Measurements from ENCODE around the gene LST1. TPM values are rescaled to one million over a fixed set of nuclear protein-coding genes. Genes with fewer than 3 reads are reported as not detected.

The LST1 gene
- total and polyA plus RNA-seq, 2 of the 8 experiments (the other 6 are each of a cell fraction or from before 2014, with no cell fraction given): not detected

Small RNA genes lying within 50 kb of the gene (microRNA-seq; reads per million reads assigned to microRNA genes)
- 0 to 0.23 reads per million in 2 experiments for gene MIR6832 (ENCODE audit: borderline microRNAs expressed in 2 of 2, borderline number of aligned reads in 2 of 2, borderline replicate concordance in 1 of 2)

Small RNA genes lying within 50 kb of the gene (small RNA-seq; reads per million reads assigned to genes)
- gene MIR6832 (ENCODE audit: insufficient read depth) (not detected), gene SNORA38 (ENCODE audit: insufficient read depth) (15.9 reads per million, percentile 89 among the genes with 10 or more reads in this experiment), gene SNORD117 (ENCODE audit: insufficient read depth) (95.2 reads per million, percentile 97 among the genes with 10 or more reads in this experiment), gene SNORD84 (ENCODE audit: insufficient read depth) (not detected), gene UQCRHP1 (ENCODE audit: insufficient read depth) (not detected)

Other genes starting within 250 kb of the LST1 start
Only the 30 nearest of the 35 such genes appear.
- gene MICA, start 182.7 kb upstream of the LST1 start, total RNA-seq (2021; fragmentation: NEBNext Ultra II Directional; extraction: Animal tissue kit (Norgen Biotek cat#: 25700)): 11.3 and 12.5 TPM in 2 replicates
- 16.3 and 17.0 TPM in 2 replicates for gene MICA, start 182.7 kb upstream of the LST1 start, polyA plus RNA-seq (2011; rRNA removed)
- gene MICB, start 88.1 kb upstream of the LST1 start, total RNA-seq (2021; fragmentation: NEBNext Ultra II Directional; extraction: Animal tissue kit (Norgen Biotek cat#: 25700)): 15.4 and 16.2 TPM in 2 replicates
- gene MICB, start 88.1 kb upstream of the LST1 start, polyA plus RNA-seq (2011; rRNA removed): 19.7 and 25.3 TPM in 2 replicates
- gene MCCD1, start 57.3 kb upstream of the LST1 start, total RNA-seq (2021; fragmentation: NEBNext Ultra II Directional; extraction: Animal tissue kit (Norgen Biotek cat#: 25700)): not detected in 2 replicates
- gene MCCD1, start 57.3 kb upstream of the LST1 start, polyA plus RNA-seq (2011; rRNA removed): not detected in 2 replicates
- 780 and 794 TPM in 2 replicates for gene DDX39B, start 44.3 kb upstream of the LST1 start, total RNA-seq (2021; fragmentation: NEBNext Ultra II Directional; extraction: Animal tissue kit (Norgen Biotek cat#: 25700))
- 896 and 1,164 TPM in 2 replicates for gene DDX39B, start 44.3 kb upstream of the LST1 start, polyA plus RNA-seq (2011; rRNA removed)
- gene ATP6V1G2, start 39.7 kb upstream of the LST1 start, total RNA-seq (2021; fragmentation: NEBNext Ultra II Directional; extraction: Animal tissue kit (Norgen Biotek cat#: 25700)): 2.9 and 3.0 TPM in 2 replicates
- gene ATP6V1G2, start 39.7 kb upstream of the LST1 start, polyA plus RNA-seq (2011; rRNA removed): 5.1 and 5.7 TPM in 2 replicates
- 10.8 and 11.2 TPM in 2 replicates for gene NFKBIL1, start 38.7 kb upstream of the LST1 start, total RNA-seq (2021; fragmentation: NEBNext Ultra II Directional; extraction: Animal tissue kit (Norgen Biotek cat#: 25700))
- gene NFKBIL1, start 38.7 kb upstream of the LST1 start, polyA plus RNA-seq (2011; rRNA removed): 7.5 and 17.0 TPM in 2 replicates
- gene LTA, start 14.0 kb upstream of the LST1 start, total RNA-seq (2021; fragmentation: NEBNext Ultra II Directional; extraction: Animal tissue kit (Norgen Biotek cat#: 25700)): not detected in 2 replicates
- gene LTA, start 14.0 kb upstream of the LST1 start, polyA plus RNA-seq (2011; rRNA removed): not detected in 2 replicates
- not detected in 2 replicates for gene TNF, start 10.7 kb upstream of the LST1 start, total RNA-seq (2021; fragmentation: NEBNext Ultra II Directional; extraction: Animal tissue kit (Norgen Biotek cat#: 25700))
- gene TNF, start 10.7 kb upstream of the LST1 start, polyA plus RNA-seq (2011; rRNA removed): not detected in 2 replicates
- 0.43 TPM in 1 of 2 replicates, not detected in the other for gene LTB, start 3.9 kb upstream of the LST1 start, total RNA-seq (2021; fragmentation: NEBNext Ultra II Directional; extraction: Animal tissue kit (Norgen Biotek cat#: 25700))
- 0.47 and 0.77 TPM in 2 replicates for gene LTB, start 3.9 kb upstream of the LST1 start, polyA plus RNA-seq (2011; rRNA removed)
- not detected in 2 replicates for gene NCR3, start 6.7 kb downstream of the LST1 start, total RNA-seq (2021; fragmentation: NEBNext Ultra II Directional; extraction: Animal tissue kit (Norgen Biotek cat#: 25700))
- gene NCR3, start 6.7 kb downstream of the LST1 start, polyA plus RNA-seq (2011; rRNA removed): 0.67 and 0.72 TPM in 2 replicates
- gene AIF1, start 29.0 kb downstream of the LST1 start, total RNA-seq (2021; fragmentation: NEBNext Ultra II Directional; extraction: Animal tissue kit (Norgen Biotek cat#: 25700)): 7.5 and 9.8 TPM in 2 replicates
- 3.7 and 6.3 TPM in 2 replicates for gene AIF1, start 29.0 kb downstream of the LST1 start, polyA plus RNA-seq (2011; rRNA removed)
- 300 and 303 TPM in 2 replicates for gene PRRC2A, start 34.4 kb downstream of the LST1 start, total RNA-seq (2021; fragmentation: NEBNext Ultra II Directional; extraction: Animal tissue kit (Norgen Biotek cat#: 25700))
- gene PRRC2A, start 34.4 kb downstream of the LST1 start, polyA plus RNA-seq (2011; rRNA removed): 118 and 203 TPM in 2 replicates
- 325 and 354 TPM in 2 replicates for gene BAG6, start 66.4 kb downstream of the LST1 start, total RNA-seq (2021; fragmentation: NEBNext Ultra II Directional; extraction: Animal tissue kit (Norgen Biotek cat#: 25700))
- gene BAG6, start 66.4 kb downstream of the LST1 start, polyA plus RNA-seq (2011; rRNA removed): 199 and 291 TPM in 2 replicates
- 3.4 and 3.8 TPM in 2 replicates for gene APOM, start 69.6 kb downstream of the LST1 start, total RNA-seq (2021; fragmentation: NEBNext Ultra II Directional; extraction: Animal tissue kit (Norgen Biotek cat#: 25700))
- gene APOM, start 69.6 kb downstream of the LST1 start, polyA plus RNA-seq (2011; rRNA removed): 9.2 and 12.0 TPM in 2 replicates
- gene C6orf47, start 74.5 kb downstream of the LST1 start, total RNA-seq (2021; fragmentation: NEBNext Ultra II Directional; extraction: Animal tissue kit (Norgen Biotek cat#: 25700)): 14.6 and 15.6 TPM in 2 replicates
- 4.7 and 7.2 TPM in 2 replicates for gene C6orf47, start 74.5 kb downstream of the LST1 start, polyA plus RNA-seq (2011; rRNA removed)
- gene GPANK1, start 78.7 kb downstream of the LST1 start, total RNA-seq (2021; fragmentation: NEBNext Ultra II Directional; extraction: Animal tissue kit (Norgen Biotek cat#: 25700)): 24.5 and 26.9 TPM in 2 replicates
- 30.2 and 33.2 TPM in 2 replicates for gene GPANK1, start 78.7 kb downstream of the LST1 start, polyA plus RNA-seq (2011; rRNA removed)
- gene CSNK2B, start 79.8 kb downstream of the LST1 start, total RNA-seq (2021; fragmentation: NEBNext Ultra II Directional; extraction: Animal tissue kit (Norgen Biotek cat#: 25700)): 192 and 208 TPM in 2 replicates
- 147 and 169 TPM in 2 replicates for gene CSNK2B, start 79.8 kb downstream of the LST1 start, polyA plus RNA-seq (2011; rRNA removed)
- gene LY6G5B, start 83.7 kb downstream of the LST1 start, total RNA-seq (2021; fragmentation: NEBNext Ultra II Directional; extraction: Animal tissue kit (Norgen Biotek cat#: 25700)): 12.1 and 12.6 TPM in 2 replicates
- 9.5 and 10.6 TPM in 2 replicates for gene LY6G5B, start 83.7 kb downstream of the LST1 start, polyA plus RNA-seq (2011; rRNA removed)
- 1.1 and 1.2 TPM in 2 replicates for gene LY6G5C, start 94.8 kb downstream of the LST1 start, total RNA-seq (2021; fragmentation: NEBNext Ultra II Directional; extraction: Animal tissue kit (Norgen Biotek cat#: 25700))
- 1.8 and 2.1 TPM in 2 replicates for gene LY6G5C, start 94.8 kb downstream of the LST1 start, polyA plus RNA-seq (2011; rRNA removed)
- gene ABHD16A, start 117.0 kb downstream of the LST1 start, total RNA-seq (2021; fragmentation: NEBNext Ultra II Directional; extraction: Animal tissue kit (Norgen Biotek cat#: 25700)): 29.3 and 32.9 TPM in 2 replicates
- gene ABHD16A, start 117.0 kb downstream of the LST1 start, polyA plus RNA-seq (2011; rRNA removed): 40.2 and 49.6 TPM in 2 replicates
- not detected in 2 replicates for gene LY6G6F, start 120.6 kb downstream of the LST1 start, total RNA-seq (2021; fragmentation: NEBNext Ultra II Directional; extraction: Animal tissue kit (Norgen Biotek cat#: 25700))
- not detected in 2 replicates for gene LY6G6F, start 120.6 kb downstream of the LST1 start, polyA plus RNA-seq (2011; rRNA removed)
- not detected in 2 replicates for gene LY6G6D, start 129.1 kb downstream of the LST1 start, total RNA-seq (2021; fragmentation: NEBNext Ultra II Directional; extraction: Animal tissue kit (Norgen Biotek cat#: 25700))
- gene LY6G6D, start 129.1 kb downstream of the LST1 start, polyA plus RNA-seq (2011; rRNA removed): 0.74 and 1.8 TPM in 2 replicates
- 0.33 TPM in 1 of 2 replicates, not detected in the other for gene LY6G6C, start 135.5 kb downstream of the LST1 start, total RNA-seq (2021; fragmentation: NEBNext Ultra II Directional; extraction: Animal tissue kit (Norgen Biotek cat#: 25700))
- 0.23 and 0.49 TPM in 2 replicates for gene LY6G6C, start 135.5 kb downstream of the LST1 start, polyA plus RNA-seq (2011; rRNA removed)
- not detected in 2 replicates for gene MPIG6B, start 137.1 kb downstream of the LST1 start, total RNA-seq (2021; fragmentation: NEBNext Ultra II Directional; extraction: Animal tissue kit (Norgen Biotek cat#: 25700))
- gene MPIG6B, start 137.1 kb downstream of the LST1 start, polyA plus RNA-seq (2011; rRNA removed): 0.18 and 0.33 TPM in 2 replicates
- 53.3 and 55.5 TPM in 2 replicates for gene DDAH2, start 143.0 kb downstream of the LST1 start, total RNA-seq (2021; fragmentation: NEBNext Ultra II Directional; extraction: Animal tissue kit (Norgen Biotek cat#: 25700))
- gene DDAH2, start 143.0 kb downstream of the LST1 start, polyA plus RNA-seq (2011; rRNA removed): 73.5 and 104 TPM in 2 replicates
- 250 and 259 TPM in 2 replicates for gene CLIC1, start 150.3 kb downstream of the LST1 start, total RNA-seq (2021; fragmentation: NEBNext Ultra II Directional; extraction: Animal tissue kit (Norgen Biotek cat#: 25700))
- 236 and 277 TPM in 2 replicates for gene CLIC1, start 150.3 kb downstream of the LST1 start, polyA plus RNA-seq (2011; rRNA removed)
- 21.3 and 25.3 TPM in 2 replicates for gene MSH5, start 153.7 kb downstream of the LST1 start, total RNA-seq (2021; fragmentation: NEBNext Ultra II Directional; extraction: Animal tissue kit (Norgen Biotek cat#: 25700))
- 26.5 and 34.5 TPM in 2 replicates for gene MSH5, start 153.7 kb downstream of the LST1 start, polyA plus RNA-seq (2011; rRNA removed)
- 3.4 and 5.9 TPM in 2 replicates for gene SAPCD1, start 176.4 kb downstream of the LST1 start, total RNA-seq (2021; fragmentation: NEBNext Ultra II Directional; extraction: Animal tissue kit (Norgen Biotek cat#: 25700))
- gene SAPCD1, start 176.4 kb downstream of the LST1 start, polyA plus RNA-seq (2011; rRNA removed): 3.1 and 4.4 TPM in 2 replicates
- 1.5 and 2.1 TPM in 2 replicates for gene VWA7, start 191.1 kb downstream of the LST1 start, total RNA-seq (2021; fragmentation: NEBNext Ultra II Directional; extraction: Animal tissue kit (Norgen Biotek cat#: 25700))
- gene VWA7, start 191.1 kb downstream of the LST1 start, polyA plus RNA-seq (2011; rRNA removed): 0.82 and 1.1 TPM in 2 replicates
- 162 and 163 TPM in 2 replicates for gene VARS1, start 209.5 kb downstream of the LST1 start, total RNA-seq (2021; fragmentation: NEBNext Ultra II Directional; extraction: Animal tissue kit (Norgen Biotek cat#: 25700))
- 53.5 and 99.3 TPM in 2 replicates for gene VARS1, start 209.5 kb downstream of the LST1 start, polyA plus RNA-seq (2011; rRNA removed)